ENCODE measurements around the gene KDM4B. TPM values are rescaled to one million over a fixed set of nuclear protein-coding genes. Genes with fewer than 3 reads are reported as not detected.

KDM4B gene
- total RNA-seq, 1 donor from 2014 or later: 43.7 TPM

DNA sequence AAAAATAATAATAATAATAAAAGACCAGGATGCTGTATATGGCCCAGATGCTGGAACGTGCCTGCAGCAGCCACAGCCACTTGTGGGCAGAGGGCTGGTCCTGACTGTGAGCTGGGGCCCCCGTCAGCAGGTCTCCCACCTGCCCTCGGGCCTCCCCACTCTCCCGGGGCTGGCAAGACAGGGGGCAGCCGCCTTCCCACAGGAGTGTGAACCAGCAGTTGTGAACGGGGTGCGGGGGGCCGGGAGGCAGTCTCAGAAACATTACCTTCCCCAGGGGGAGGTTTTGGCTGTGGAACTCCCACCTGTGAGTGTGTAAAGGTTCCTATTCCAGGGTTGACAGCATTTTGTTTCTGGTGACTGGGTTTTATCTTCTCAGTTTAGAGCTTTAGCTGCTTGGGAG is 151.4 kb downstream of the KDM4B start:
- intact Hi-C loops (cut with micrococcal nuclease): no loop called here

- intact Hi-C loops (cut with micrococcal nuclease): no loop called here
Measured at GRCh38 chr19:5120833-5121232, 151.9 kb downstream of the KDM4B start.

- intact Hi-C loops (cut with micrococcal nuclease): no loop called here
Measured at GRCh38 chr19:5121266-5122120, 152.6 kb downstream of the KDM4B start.

DNA sequence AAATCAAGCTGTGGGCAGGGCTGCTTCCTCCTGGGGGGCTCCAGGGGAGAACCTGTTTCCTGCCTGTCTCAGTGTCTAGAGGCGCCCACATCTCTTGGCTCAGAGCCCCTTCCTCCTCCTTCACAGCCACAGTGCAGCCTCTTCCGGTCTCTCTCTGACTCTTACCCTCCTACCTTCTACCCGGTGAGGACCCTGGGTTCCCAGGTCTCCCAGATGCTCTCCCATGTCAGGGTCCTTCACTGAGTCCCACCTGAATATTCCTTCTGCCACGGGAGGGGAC is 153.1 kb downstream of the KDM4B start:
- intact Hi-C loops (cut with micrococcal nuclease): no loop called here

GRCh38 chr19:5122671-5123409 is 153.9 kb downstream of the KDM4B start:
- intact Hi-C loops (cut with micrococcal nuclease): no loop called here

GRCh38 chr19:5123646-5124045 is 154.7 kb downstream of the KDM4B start:
- intact Hi-C loops (cut with micrococcal nuclease): no loop called here

- intact Hi-C loops (cut with micrococcal nuclease): no loop called here
Measured at GRCh38 chr19:5124111-5124855, 155.4 kb downstream of the KDM4B start.

DNA sequence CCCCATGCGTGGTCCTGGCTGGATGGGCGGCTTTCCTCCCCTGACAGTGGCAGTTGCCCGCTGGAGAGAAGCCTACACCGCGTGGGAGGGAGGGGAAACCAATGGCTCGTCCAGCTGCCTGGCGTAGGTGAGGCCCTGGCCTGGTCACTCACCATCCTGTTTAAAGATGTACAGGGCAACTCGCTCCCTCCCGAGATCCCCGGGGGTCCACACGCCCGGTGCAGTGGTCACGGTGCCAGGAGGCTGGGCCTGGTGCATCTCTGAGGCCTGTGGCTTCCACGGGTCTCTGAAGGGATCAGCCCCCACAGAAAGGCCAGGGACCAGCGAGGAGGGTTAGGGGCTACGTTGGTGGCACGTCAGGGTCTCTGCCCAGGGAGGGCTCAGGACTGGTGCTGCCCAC is 156.5 kb downstream of the KDM4B start:
- intact Hi-C loops (cut with micrococcal nuclease): no loop called here

GRCh38 chr19:5125797-5126497 is 157.0 kb downstream of the KDM4B start:
- intact Hi-C loops (cut with micrococcal nuclease): no loop called here

DNA sequence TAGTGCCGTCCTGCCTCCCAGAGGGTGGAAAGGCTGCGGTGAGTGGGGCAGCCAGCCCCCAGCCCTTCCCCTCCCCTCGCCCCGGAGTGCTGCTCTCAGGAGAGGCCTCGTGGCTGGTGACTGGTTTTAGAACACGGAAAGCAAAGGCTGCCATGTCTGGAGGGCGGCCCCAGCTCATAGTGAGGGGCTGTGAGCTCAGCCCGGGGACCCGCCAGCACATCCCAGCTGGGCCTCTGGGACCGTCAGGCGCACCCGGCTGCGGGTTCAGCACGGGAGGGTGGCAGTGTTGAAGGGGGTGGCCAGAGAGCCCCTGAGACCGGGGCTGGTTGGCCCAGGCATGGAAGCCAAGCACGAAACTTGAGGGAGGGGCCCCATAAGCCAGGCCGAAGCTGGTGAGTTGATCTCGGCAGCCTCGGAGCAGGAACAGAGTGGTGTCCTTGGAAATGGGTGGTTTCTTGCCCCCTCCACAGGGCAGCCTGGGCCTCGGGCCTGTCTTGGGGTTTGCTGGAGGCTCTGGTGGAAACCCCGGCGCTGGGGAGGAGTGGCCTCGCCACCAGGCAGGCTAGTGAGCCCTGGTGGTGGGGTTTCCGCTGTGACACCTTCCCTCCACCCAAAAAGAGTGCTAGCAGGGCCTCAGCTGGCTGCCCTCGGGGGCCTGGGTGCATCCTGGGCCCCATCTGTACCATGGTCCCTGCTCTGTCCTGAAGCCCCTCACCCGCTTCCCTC is 157.7 kb downstream of the KDM4B start:
- intact Hi-C loops (cut with micrococcal nuclease): no loop called here

- intact Hi-C loops (cut with micrococcal nuclease): no loop called here
Measured at GRCh38 chr19:5127717-5128116, 158.8 kb downstream of the KDM4B start.

- intact Hi-C loops (cut with micrococcal nuclease): no loop called here
Measured at GRCh38 chr19:5128251-5128935, 159.5 kb downstream of the KDM4B start.

DNA sequence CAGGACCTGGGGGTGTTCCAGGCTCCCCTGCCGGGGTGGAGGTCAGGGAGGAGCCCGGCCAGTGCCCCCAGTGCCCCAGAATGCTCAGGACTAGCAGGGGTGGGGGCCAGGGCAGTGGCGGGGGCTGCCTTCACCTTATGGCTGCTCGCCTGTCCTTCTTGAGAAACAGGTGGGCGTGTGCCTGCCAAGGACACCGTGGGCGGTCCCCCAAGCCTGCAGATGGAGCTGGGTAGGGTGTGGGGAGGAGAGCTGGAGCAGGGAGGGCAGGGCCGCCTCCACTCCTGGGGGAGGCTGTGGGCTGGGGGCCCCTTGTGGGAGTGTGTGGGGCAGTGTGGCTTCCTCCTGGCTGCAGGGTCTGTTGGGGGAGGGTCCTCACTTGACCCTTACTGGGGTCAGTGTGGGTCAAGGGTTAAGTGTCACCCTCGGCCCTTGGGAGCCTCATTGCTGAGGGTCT is 160.1 kb downstream of the KDM4B start:
- intact Hi-C loops (cut with micrococcal nuclease): no loop called here

- intact Hi-C loops (cut with micrococcal nuclease): no loop called here
Measured at GRCh38 chr19:5129691-5130090, 160.8 kb downstream of the KDM4B start.

DNA sequence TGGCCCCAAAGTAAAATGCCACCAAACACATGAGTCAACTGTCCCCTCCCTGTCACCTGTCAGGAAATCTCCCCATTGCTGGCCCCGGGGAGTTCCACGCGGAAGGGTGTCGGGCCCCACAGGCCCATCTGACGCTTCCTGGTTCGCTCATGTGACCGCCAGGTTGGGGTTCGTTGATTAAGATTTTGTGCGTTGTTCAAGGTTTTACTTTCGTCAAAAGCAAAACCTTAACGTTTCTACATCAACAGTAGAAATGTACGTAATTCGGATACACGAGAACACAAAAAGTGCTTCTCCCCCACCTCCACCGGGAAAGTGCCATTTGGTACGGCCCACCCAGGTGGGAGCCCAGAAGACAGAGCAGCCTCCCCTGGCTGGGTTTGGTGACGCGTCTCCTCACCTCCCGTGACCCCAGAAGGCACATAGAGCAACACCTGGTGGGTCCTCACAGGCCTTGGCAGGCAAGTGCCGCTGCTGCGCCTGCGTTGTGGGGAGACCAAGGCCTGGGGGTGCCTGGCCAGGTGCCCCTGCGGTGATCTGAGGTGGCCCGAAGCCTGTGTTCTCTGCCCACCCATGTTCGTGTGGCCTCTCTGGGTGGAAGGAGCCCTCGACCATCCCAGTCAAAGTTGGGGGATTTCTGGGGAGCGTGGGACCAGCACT is 161.6 kb downstream of the KDM4B start:
- intact Hi-C loops (cut with micrococcal nuclease): no loop called here

- intact Hi-C loops (cut with micrococcal nuclease): no loop called here
Measured at GRCh38 chr19:5131031-5131505, 162.2 kb downstream of the KDM4B start.

DNA sequence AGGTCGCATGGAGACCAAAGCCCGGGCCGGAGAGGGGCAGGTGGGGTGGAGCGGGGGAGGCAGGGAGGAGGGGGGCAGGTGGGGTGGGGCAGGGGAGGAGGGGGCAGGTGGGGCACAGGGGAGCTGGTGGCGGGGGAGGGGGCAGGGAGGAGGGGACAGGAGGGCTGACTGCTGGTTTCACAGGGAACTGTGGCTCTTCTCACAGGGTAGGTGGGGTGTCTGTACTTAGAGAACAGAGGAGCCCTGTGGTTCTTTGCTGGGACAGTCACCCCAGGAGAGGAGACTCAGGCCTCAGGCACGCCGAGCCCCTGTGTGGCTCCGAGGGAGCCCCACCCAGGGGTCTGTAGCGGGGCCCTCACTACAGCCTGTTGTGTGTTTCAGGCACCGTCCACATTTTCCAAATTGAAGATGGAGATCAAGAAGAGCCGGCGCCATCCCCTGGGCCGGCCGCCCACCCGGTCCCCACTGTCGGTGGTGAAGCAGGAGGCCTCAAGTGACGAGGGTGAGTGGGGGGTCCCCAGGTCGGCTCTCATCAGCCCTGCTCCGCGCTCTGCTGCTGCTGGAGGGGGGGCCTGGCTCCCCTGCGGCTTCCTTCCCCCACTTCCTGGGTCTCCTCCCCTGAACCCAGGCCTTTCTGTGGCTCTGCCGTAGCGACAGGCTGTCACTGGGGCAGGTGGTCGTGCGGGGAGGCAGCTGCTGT is 162.7 kb downstream of the KDM4B start:
- intact Hi-C loops (cut with micrococcal nuclease): no loop called here

- intact Hi-C loops (cut with micrococcal nuclease): no loop called here
Measured at GRCh38 chr19:5132206-5132560, 163.3 kb downstream of the KDM4B start.
